MM.1S (cell line): ENCODE data around the gene TPK1.

Experiments
- DNase-seq: peaks from one replicate; pipeline ENCODE4 v3.0.0-alpha.2; 2015
- H2AFZ ChIP-seq: fragments of 300-600 bp; sonication (generic); 2 replicates; pipeline ENCODE4 v1.6.0; 2016; ENCODE audit warnings: antibody characterized with exemption, low read length
- H3F3A ChIP-seq: fragments of 300-600 bp; sonication (generic); 2 replicates; pipeline ENCODE4 v1.6.1; 2016; ENCODE audit warnings: mild to moderate bottlenecking, antibody characterized with exemption, low read length, moderate library complexity, mixed read lengths; ENCODE audit not compliant: insufficient read depth
- H3K27ac ChIP-seq: fragments of 300-600 bp; sonication (generic); 2 replicates; pipeline ENCODE4 v1.5.1; 2016; ENCODE audit warnings: mild to moderate bottlenecking, low read length
- H3K27me3 ChIP-seq: fragments of 300-600 bp; sonication (generic); replicated peaks from 2 replicates; pipeline ENCODE4 v1.6.0; 2016; ENCODE audit warnings: low read length; ENCODE audit not compliant: insufficient read depth
- H3K36me3 ChIP-seq: fragments of 300-600 bp; sonication (generic); replicated peaks from 2 replicates; pipeline ENCODE4 v1.6.1; 2016; ENCODE audit warnings: mild to moderate bottlenecking, low read length, mixed read lengths; ENCODE audit not compliant: insufficient read depth
- H3K4me1 ChIP-seq: fragments of 300-600 bp; sonication (generic); 2 replicates; pipeline ENCODE4 v1.6.1; 2016; ENCODE audit warnings: low read length, mixed read lengths
- H3K4me2 ChIP-seq: fragments of 300-600 bp; sonication (generic); 2 replicates; pipeline ENCODE4 v1.6.0; 2016; ENCODE audit warnings: low read depth, low read length
- H3K4me3 ChIP-seq: fragments of 300-600 bp; sonication (generic); 2 replicates; pipeline ENCODE4 v1.5.1; 2016; ENCODE audit warnings: low read length, mixed read lengths
- H3K79me2 ChIP-seq: fragments of 300-600 bp; sonication (generic); 2 replicates; pipeline ENCODE4 v1.6.1; 2016; ENCODE audit warnings: mixed run types, low read length, mixed read lengths
- H3K9ac ChIP-seq: fragments of 300-600 bp; sonication (generic); 2 replicates; pipeline ENCODE4 v1.6.1; 2016; ENCODE audit warnings: low read length, mixed read lengths
- H3K9me2 ChIP-seq: fragments of 300-600 bp; sonication (generic); replicated peaks from 2 replicates; pipeline ENCODE4 v1.6.1; 2016; ENCODE audit warnings: mild to moderate bottlenecking, low read length, mixed read lengths; ENCODE audit not compliant: insufficient read depth
- H3K9me3 ChIP-seq: fragments of 300-600 bp; sonication (generic); replicated peaks from 2 replicates; pipeline ENCODE4 v1.6.1; 2016; ENCODE audit warnings: mild to moderate bottlenecking, low read length, mixed read lengths; ENCODE audit not compliant: insufficient read depth
- H4K20me1 ChIP-seq: fragments of 300-600 bp; sonication (generic); 2 replicates; pipeline ENCODE4 v1.6.1; 2016; ENCODE audit warnings: mild to moderate bottlenecking, low read length, moderate library complexity, mixed read lengths; ENCODE audit not compliant: insufficient read depth
- CTCF ChIP-seq: fragments of 300-600 bp; sonication (generic); IDR thresholded peaks from 2 replicates; pipeline ENCODE4 v1.5.1; 2016; ENCODE audit warnings: antibody characterized with exemption, low read length, mixed read lengths
- EZH2 ChIP-seq: fragments of 300-600 bp; sonication (generic); optimal IDR thresholded peaks from 2 replicates; pipeline ENCODE3; 2017; ENCODE audit warnings: low read depth, mild to moderate bottlenecking, antibody characterized with exemption, low read length, mixed read lengths
- EZH2phosphoT487 ChIP-seq: fragments of 300-600 bp; sonication (generic); IDR thresholded peaks from 2 replicates; pipeline ENCODE4 v1.6.1; 2018; ENCODE audit warnings: antibody characterized with exemption, low read length

The TPK1 gene

GRCh38 chr7:144445590-144445989 is 390.3 kb downstream of the TPK1 start:
- no peaks in the 10 kb centered on the region for H3K27me3 ChIP-seq
- no peak overlapping the region for H3K4me3 ChIP-seq
- no peak overlapping the region for H3K4me2 ChIP-seq
- no peaks in the 10 kb centered on the region for H3K36me3 ChIP-seq
- DNase-seq, result no peak
- no peak overlapping the region for H2AFZ ChIP-seq
- no peaks in the 10 kb centered on the region for H3K9me2 ChIP-seq
- H3K79me2 ChIP-seq, result no peaks in the 10 kb centered on the region
- no peaks in the 10 kb centered on the region for H4K20me1 ChIP-seq
- no peak overlapping the region for H3K9ac ChIP-seq
- H3K9me3 ChIP-seq, result no peaks in the 10 kb centered on the region
- no peaks in the 10 kb centered on the region for H3K4me1 ChIP-seq
- H3K27ac ChIP-seq, result no peak overlapping the region
- H3F3A ChIP-seq, result no peaks in the 10 kb centered on the region
- no peak for TF ChIP-seq CTCF
- TF ChIP-seq EZH2, result no peak
- TF ChIP-seq EZH2phosphoT487, result no peak

- Histone ChIP-seq H3K9me3 (no peaks in the 10 kb centered on the region), H3K4me3 (no peak overlapping the region), H2AFZ (no peak overlapping the region), H3K79me2 (no peaks in the 10 kb centered on the region), H4K20me1 (no peaks in the 10 kb centered on the region), H3K36me3 (no peaks in the 10 kb centered on the region), H3K4me2 (no peak overlapping the region), H3K9me2 (no peaks in the 10 kb centered on the region), H3K27me3 (no peaks in the 10 kb centered on the region), H3K4me1 (no peaks in the 10 kb centered on the region), H3K9ac (no peak overlapping the region), H3K27ac (no peak overlapping the region), H3F3A (no peaks in the 10 kb centered on the region)
- no peak for DNase-seq
- TF ChIP-seq CTCF (no peak), EZH2 (no peak), EZH2phosphoT487 (no peak)
Measured at GRCh38 chr7:144439717-144440205, 396.1 kb downstream of the TPK1 start.

- no peak overlapping the region for H3K9ac ChIP-seq
- no peaks in the 10 kb centered on the region for H3K36me3 ChIP-seq
- no peaks in the 10 kb centered on the region for H3K79me2 ChIP-seq
- no peak overlapping the region for H3K4me3 ChIP-seq
- H3K4me1 ChIP-seq, result no peaks in the 10 kb centered on the region
- no peaks in the 10 kb centered on the region for H3K9me2 ChIP-seq
- H3K4me2 ChIP-seq, result no peak overlapping the region
- no peak overlapping the region for H3K27ac ChIP-seq
- H3K27me3 ChIP-seq, result no peaks in the 10 kb centered on the region
- DNase-seq, result no peak
- no peaks in the 10 kb centered on the region for H3F3A ChIP-seq
- H2AFZ ChIP-seq, result no peak overlapping the region
- no peaks in the 10 kb centered on the region for H3K9me3 ChIP-seq
- TF ChIP-seq CTCF (no peak), EZH2phosphoT487 (no peak), EZH2 (no peak)
- no peaks in the 10 kb centered on the region for H4K20me1 ChIP-seq
Measured at GRCh38 chr7:144438759-144439158, 397.1 kb downstream of the TPK1 start.
